Activated T-helper 2 cell treated with anti-CD3 and anti-CD28 coated beads, Interferon-gamma antibody, Interleukin-2, Interleukin-4, amounts not matched to agents 10 μg/mL and 5 μg/mL and 100 μg/mL, durations not matched to agents 14 hours and 24 hours and 36 hours (primary cell): ENCODE measurements around the gene LGALS7B. TPM values are rescaled to one million over a fixed set of nuclear protein-coding genes. Genes with fewer than 3 reads are reported as not detected.
"Not testable (repeated sequence)": the region's sequence is repeated elsewhere in the genome, so short reads cannot be mapped to it uniquely, and the experiment has no call there.

ENCODE experiments used
- DNase-seq: peaks from one replicate; pipeline ENCODE4 v3.0.0; 2021; ENCODE audit warnings: low spot score
- H3K27ac Mint-ChIP-seq: one replicate; pipeline ENCODE4 v1.8.0; 2021; ENCODE audit warnings: mixed read lengths
- H3K27me3 Mint-ChIP-seq: one replicate; pipeline ENCODE4 v1.8.0; 2021; ENCODE audit warnings: low read depth, mixed read lengths
- H3K36me3 Mint-ChIP-seq: one replicate; pipeline ENCODE4 v1.8.0; 2021; ENCODE audit warnings: low read depth, mixed read lengths
- H3K4me1 Mint-ChIP-seq: one replicate; pipeline ENCODE4 v1.8.0; 2021; ENCODE audit warnings: low read depth, mixed read lengths
- H3K4me3 Mint-ChIP-seq: one replicate; pipeline ENCODE4 v1.8.0; 2021; ENCODE audit warnings: low read depth, mild to moderate bottlenecking, moderate library complexity, mixed read lengths
- H3K9me3 Mint-ChIP-seq: one replicate; pipeline ENCODE4 v1.8.0; 2021; ENCODE audit warnings: mixed read lengths
- intact Hi-C: fragments of 100-400 bp; cut with micrococcal nuclease; formaldehyde crosslinking; loops from one replicate; pipeline ENCODE4 v1.15.1; 2023
- total RNA-seq: library from RNA; stranded (reverse); gene quantifications from 2 replicates; pipeline ENCODE4 v1.2.3, GENCODE V29; 2022

LGALS7B gene
- total RNA-seq, 1 donor from 2014 or later: not detected

DNA sequence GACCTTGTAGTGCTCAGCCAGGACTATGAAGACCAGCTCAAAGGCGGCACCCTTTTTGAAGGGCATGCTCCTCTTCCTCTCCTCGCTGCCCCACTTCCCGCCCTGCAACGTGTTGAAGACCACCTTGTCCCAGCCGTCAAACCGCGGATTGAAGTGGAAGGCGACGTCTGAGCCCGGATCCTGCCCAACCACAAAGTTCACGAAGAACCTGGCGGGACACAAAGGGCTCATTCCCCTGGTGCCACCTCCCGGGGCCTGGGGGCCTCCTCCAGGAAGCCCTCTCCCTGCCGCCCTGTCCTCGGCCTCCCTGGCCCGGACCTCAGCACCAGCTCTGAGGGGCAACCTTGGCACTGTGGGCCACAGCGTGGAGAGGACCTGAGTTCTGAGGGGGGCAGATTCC lies 19.7 kb downstream of the LGALS7B start:
- no peaks in the 10 kb centered on the region for H3K27me3 Mint-ChIP-seq
- H3K36me3 Mint-ChIP-seq: no peaks in the 10 kb centered on the region
- no peak for DNase-seq
- H3K9me3 Mint-ChIP-seq: no peaks in the 10 kb centered on the region
- H3K4me1 Mint-ChIP-seq: peaks cover 2% of the 10 kb centered on the region
- intact Hi-C loops: loop anchor here (10.0 kb wide), 1 partner anchor 54 kb away; no protein-coding TSS in a partner anchor
- no peak overlapping the region for H3K4me3 Mint-ChIP-seq
- no peak overlapping the region for H3K27ac Mint-ChIP-seq

DNA sequence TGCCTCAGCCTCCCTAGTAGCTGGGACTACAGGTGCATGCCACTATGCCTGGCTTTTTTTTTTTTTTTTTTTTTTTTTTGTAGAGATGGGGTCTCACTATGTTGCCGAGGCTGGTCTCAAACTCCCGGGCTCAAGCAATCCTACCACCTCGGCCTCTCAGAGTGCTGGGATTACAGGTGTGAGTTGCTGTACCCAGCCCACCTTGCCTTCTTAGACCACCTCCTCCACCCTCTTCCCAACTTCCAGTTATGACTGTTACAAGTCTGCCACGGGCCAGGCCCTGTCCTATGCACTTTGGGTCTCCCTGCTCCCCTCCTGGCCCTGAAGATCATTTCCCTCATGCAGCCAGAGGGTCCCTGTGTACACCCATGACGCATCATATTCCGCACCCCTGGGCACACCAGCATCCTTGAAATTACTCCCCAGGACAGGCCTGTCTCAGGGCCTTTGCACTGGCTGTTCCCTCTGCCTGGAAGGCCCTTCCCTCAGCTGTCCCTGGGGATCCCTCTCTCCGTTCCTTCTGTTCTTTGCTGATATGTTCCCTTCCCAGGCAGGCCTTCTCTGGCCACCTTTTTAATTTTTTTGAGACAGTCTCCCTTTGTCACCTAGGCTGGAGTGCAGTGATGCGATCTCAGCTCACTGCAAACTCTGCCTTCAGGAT lies 20.7 kb downstream of the LGALS7B start:
- no peaks in the 10 kb centered on the region for H3K27me3 Mint-ChIP-seq
- intact Hi-C loops: loop anchor here (10.0 kb wide), 1 partner anchor 55 kb away; no protein-coding TSS in a partner anchor
- H3K36me3 Mint-ChIP-seq: no peaks in the 10 kb centered on the region
- no peak overlapping the region for H3K27ac Mint-ChIP-seq
- H3K9me3 Mint-ChIP-seq: no peaks in the 10 kb centered on the region
- H3K4me3 Mint-ChIP-seq: no peak overlapping the region
- H3K4me1 Mint-ChIP-seq: peaks cover 2% of the 10 kb centered on the region
- DNase-seq: no peak

DNA sequence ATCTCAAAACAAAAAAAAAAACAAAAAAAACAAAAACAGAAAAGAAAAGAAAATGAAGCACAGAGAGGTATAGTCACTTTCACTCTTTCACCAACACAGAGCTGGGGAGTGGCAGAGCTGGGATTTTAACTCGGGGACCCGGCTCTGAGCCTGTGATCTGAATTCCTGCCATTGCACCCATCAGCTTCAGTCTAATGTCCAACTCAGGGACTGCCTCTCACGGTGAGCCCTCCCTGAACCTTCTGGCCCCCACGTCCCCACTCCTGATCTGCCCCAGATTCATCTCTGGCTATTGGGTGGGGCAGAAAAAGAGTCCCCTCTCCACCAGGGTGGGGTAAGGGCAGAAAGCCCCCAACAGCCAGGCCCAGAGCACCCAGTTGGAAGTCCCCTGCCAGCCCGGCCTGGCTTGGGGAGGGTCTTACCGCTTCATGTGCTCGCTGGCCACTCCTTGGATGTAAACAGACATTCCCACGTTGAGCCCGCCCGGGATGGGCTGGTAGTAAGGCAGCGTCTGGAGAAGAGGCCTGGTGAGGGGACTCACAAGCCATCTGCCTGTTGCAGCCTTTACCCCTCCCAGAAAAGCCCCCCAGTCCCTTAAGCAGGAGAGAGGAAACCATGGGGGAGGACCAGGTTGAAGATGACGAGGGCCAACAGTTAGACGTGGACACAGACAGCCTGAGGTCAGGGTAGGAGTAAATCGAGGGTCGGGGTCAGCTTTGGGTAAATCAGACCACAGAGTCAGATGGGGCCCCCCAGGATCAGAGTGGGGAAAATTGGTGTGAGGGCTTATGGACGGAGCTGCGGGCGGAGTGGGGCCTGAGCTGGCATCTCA lies 23.2 kb downstream of the LGALS7B start:
- peaks cover 17% of the 10 kb centered on the region for H3K36me3 Mint-ChIP-seq
- DNase-seq: no peak
- H3K27ac Mint-ChIP-seq: no peak overlapping the region
- H3K27me3 Mint-ChIP-seq: no peaks in the 10 kb centered on the region
- H3K9me3 Mint-ChIP-seq: no peaks in the 10 kb centered on the region
- H3K4me3 Mint-ChIP-seq: no peak overlapping the region
- H3K4me1 Mint-ChIP-seq: no peaks in the 10 kb centered on the region
- intact Hi-C loops: no loop called here

DNA sequence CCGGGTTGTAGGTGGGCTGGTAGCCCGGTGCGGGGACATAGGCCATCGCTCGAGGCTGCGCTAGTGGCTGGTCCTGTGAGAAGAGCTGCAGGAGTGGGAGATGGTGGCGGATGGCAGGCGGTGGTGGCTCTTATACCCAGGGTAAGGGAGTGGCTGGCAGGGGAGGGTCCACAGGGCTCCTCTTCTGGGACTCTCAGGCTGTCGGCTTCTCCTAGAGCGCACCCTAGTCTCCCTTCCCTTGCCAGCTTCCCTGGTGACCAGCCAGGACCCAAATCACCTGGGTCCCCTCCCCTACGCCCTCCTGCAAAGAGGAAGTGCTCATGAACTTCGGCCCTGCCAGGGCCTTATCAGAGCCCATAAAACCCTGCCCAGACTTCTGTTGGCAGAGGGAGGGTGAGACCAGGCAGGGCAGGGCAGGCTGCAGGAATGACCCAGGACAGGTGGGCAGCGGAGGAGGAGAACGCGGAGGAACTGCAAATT lies 23.9 kb downstream of the LGALS7B start, which contains the start of gene LGALS4:
LGALS4 (minus strand) TSS at position 105 of the 480 bp plus-strand sequence; CDS start at position 46, 59 bp downstream.
- intact Hi-C loops: no loop called here
- Mint-ChIP-seq H3K27ac (no peak within 1 kb of the TSS), H3K9me3 (no peaks in the 10 kb centered on the region), H3K4me3 (no peak within 1 kb of the TSS), H3K27me3 (no peaks in the 10 kb centered on the region), H3K4me1 (no peaks in the 10 kb centered on the region), H3K36me3 (peaks cover 22% of the 10 kb centered on the region)
- DNase-seq: no peak

DNA sequence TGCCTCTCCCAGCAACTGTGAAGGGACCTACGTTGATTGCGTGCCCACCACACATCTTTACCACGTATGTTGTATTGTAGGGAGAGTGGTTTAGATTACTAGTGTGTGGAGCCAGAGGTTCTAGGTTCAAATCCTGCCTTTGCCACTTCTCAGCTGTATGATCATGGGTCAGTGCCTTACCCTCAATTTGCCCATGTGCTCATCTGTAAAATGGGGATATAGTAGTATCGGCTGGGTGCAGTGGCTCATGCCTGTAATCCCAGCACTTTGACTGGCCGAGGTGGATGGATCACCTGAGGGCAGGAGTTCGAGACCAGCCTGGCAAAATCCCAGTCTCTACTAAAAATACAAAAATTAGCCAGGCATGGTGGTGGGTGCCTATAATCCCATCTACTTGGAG lies 24.3 kb downstream of the LGALS7B start:
- Mint-ChIP-seq H3K27ac (no peak overlapping the region), H3K9me3 (no peaks in the 10 kb centered on the region), H3K4me1 (no peaks in the 10 kb centered on the region), H3K4me3 (no peak overlapping the region), H3K36me3 (peaks cover 22% of the 10 kb centered on the region), H3K27me3 (no peaks in the 10 kb centered on the region)
- DNase-seq: no peak
- intact Hi-C loops: no loop called here

DNA sequence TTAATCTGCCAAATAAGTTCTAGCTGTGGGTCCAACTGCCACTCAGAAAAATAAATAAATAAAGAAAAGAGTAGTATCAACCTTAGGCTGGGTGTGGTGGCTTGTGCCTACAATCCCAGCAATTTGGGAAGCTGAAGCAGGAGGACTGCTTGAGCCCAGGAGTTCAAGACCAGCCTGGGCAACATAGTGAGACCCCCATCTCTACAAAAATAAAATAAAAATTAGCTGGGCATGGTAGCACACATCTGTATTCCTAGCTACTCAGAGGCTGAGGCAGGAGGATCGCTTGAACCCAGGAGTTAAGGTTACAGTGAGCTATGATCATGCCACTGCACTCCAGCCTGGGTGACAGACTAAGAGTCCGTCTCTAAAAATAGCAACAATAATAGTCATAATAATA lies 24.9 kb downstream of the LGALS7B start:
- H3K4me1 Mint-ChIP-seq, H3K9me3 Mint-ChIP-seq, H3K27me3 Mint-ChIP-seq, DNase-seq, H3K4me3 Mint-ChIP-seq, intact Hi-C loops, H3K27ac Mint-ChIP-seq: not testable (repeated sequence)
- H3K36me3 Mint-ChIP-seq: peaks cover 22% of the 10 kb centered on the region

DNA sequence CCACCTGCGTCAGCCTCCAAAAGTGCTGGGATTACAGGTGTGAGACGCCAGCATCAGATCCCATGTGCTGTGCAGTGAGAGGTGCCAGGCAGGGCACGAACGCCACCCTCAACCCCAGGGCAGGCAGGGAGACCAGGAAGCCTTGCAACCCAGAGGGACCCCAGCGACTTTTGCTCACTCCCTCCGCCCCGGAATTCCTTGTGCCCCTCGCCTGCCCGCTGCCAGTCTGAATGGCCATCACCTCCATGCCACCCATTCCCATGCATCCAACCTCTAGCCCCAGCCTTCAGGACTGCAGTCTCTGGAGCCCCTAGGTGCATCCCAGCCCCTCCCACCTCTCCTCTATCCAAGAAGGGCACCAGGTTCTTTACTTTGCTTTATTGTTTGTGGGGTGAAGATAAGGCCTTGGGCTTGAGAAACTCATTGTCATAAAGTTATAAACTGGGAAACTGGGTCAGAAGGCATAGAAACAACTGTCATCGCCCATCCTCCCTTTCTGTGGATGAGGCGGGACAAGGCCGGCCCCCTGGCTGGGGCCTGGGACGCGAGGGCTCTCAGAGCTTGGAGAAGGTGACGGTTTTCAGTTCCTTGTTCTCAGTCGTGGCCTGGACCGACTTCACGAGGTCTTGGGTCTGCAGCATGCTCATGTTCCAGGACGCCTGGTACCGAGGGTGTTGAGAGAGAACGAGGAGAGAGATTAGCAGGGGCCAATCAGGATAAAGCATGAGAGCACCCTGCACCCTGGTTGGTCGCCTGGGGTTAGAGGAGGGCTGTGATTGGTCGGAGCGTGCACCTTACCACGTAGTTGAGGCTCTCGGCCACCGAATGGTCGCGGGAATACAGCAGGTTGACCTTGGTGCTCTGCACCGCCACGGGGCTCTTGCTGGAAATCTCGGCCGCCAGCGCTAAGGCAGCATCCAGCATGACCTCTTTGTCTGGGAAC lies 26.3 kb downstream of the LGALS7B start:
- no peaks in the 10 kb centered on the region for H3K27me3 Mint-ChIP-seq
- H3K9me3 Mint-ChIP-seq: no peaks in the 10 kb centered on the region
- intact Hi-C loops: no loop called here
- DNase-seq: no peak
- H3K36me3 Mint-ChIP-seq: peaks cover 25% of the 10 kb centered on the region
- H3K4me1 Mint-ChIP-seq: no peaks in the 10 kb centered on the region
- no peak overlapping the region for H3K27ac Mint-ChIP-seq
- H3K4me3 Mint-ChIP-seq: no peak overlapping the region

DNA sequence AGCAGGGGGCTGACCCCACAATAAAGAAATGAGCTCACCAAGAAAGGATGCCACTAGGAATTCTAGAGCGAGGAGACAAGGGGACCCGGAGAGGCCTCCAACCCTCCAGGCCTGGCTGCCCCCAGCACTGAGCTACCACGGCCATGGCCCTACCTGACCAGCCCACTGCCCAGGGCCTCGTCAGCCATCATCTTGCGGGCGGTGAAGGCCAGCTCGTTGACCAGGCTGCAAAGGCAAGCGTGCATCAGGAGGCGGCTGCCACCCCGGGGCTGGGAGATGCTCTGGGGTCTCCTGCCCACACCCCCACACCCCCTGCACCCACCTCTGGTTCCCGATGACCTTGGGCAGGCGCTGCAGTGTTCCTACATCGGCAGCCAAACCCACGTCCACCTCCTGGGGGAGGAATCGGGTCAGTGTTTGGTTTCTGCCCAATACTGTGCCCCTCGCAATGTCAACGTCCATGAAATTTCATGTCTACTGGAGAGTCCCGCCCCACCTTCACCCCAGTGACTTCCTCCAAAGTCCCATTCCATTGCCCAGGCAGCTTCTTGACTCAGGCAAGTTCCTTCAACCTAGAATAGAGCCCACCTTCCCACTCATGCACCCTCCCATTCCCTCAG lies 27.2 kb downstream of the LGALS7B start:
- intact Hi-C loops: no loop called here
- Mint-ChIP-seq H3K4me1 (no peaks in the 10 kb centered on the region), H3K9me3 (no peaks in the 10 kb centered on the region), H3K36me3 (peaks cover 31% of the 10 kb centered on the region), H3K27me3 (no peaks in the 10 kb centered on the region), H3K4me3 (no peak overlapping the region), H3K27ac (no peak overlapping the region)
- no peak for DNase-seq

DNA sequence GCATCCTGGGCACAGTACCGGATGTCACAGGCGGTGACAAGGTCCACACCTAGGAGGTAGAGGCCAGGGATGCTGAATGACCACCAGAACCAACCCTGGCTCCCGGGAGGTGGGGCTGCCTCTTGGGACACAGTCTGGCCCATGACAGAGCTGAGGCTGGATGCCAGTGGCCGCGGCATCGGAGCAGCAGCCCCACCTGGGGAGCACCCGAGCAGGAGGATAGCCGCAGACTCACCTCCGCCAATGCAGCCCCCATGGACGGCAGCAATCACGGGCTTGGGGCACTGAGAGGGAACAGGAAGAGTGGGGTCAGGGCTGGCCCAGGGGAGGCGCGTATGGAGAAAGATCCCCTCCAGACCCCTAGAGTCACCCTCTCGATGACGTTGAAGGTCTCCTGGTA lies 28.1 kb downstream of the LGALS7B start:
- no peak for DNase-seq
- Mint-ChIP-seq H3K27me3 (no peaks in the 10 kb centered on the region), H3K27ac (no peak overlapping the region), H3K36me3 (peaks cover 35% of the 10 kb centered on the region), H3K4me3 (no peak overlapping the region), H3K9me3 (no peaks in the 10 kb centered on the region), H3K4me1 (no peaks in the 10 kb centered on the region)
- intact Hi-C loops: no loop called here

DNA sequence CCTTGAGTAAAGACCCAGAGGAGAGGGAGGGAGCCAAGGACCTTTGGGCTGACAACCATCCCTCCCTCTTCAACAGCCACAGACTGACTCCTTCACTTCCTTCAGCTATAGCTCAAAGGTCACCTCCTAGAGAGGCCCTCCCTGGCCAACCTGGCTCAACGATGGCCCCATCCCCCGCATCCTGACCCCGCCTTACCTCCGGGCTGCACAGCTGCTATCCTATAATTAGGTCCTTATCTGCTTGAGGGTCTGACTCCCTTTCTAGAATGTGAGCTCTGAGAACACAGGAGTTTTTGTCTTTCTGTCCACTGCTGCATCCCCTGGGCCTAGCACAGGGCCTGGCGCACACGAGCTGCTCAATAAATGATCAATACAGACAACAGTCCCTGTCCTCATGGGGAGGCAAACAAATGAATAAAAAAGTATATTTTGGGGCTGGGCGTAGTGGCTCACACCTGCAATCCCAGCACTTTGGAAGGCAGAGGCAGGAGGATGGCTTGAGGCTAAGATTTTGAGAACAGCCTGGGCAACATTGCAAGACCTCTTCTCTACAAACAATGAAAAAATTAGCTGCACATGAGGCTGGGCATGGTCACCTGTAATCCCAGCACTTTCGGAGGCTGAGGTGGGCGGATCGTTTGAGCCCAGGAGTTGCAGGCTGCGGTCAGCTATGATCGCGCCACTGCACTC lies 30.4 kb downstream of the LGALS7B start:
- peaks cover 2% of the 10 kb centered on the region for H3K4me1 Mint-ChIP-seq
- no peak overlapping the region for H3K4me3 Mint-ChIP-seq
- no peaks in the 10 kb centered on the region for H3K9me3 Mint-ChIP-seq
- H3K27ac Mint-ChIP-seq: no peak overlapping the region
- DNase-seq: no peak
- intact Hi-C loops: no loop called here
- no peaks in the 10 kb centered on the region for H3K27me3 Mint-ChIP-seq
- H3K36me3 Mint-ChIP-seq: peaks cover 56% of the 10 kb centered on the region

DNA sequence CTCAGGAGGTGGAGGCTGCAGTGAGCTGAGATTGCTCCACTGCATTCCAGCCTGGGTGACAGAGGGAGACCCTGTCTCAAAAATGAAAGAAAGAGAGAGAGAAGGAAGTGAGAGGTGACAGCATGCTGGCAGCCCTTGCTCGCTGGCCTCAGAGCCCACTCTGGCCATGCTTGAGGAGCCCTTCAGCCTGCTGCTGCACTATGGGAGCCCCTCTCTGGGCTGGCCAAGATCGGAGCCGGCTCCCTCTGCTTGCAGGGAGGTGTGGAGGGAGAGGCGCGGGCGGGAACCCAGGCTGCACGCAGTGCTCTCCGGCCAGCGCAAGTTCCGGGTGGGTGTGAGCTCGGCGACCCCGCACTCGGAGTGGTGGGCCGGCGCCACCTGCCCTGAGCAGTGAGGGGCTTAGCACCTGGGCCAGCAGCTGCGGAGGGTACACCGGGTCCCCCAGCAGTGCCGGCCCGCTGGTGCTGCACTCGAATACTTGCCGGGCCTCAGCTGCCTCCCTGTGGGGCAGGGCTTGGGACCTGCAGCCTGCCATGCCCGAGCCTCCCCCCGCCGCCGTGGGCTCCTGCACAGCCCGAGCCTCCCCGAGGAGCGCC lies 32.3 kb downstream of the LGALS7B start:
- H3K9me3 Mint-ChIP-seq, DNase-seq, H3K4me1 Mint-ChIP-seq, H3K27me3 Mint-ChIP-seq, H3K27ac Mint-ChIP-seq, intact Hi-C loops, H3K4me3 Mint-ChIP-seq: not testable (repeated sequence)
- peaks cover 59% of the 10 kb centered on the region for H3K36me3 Mint-ChIP-seq
